EH (cell line): ENCODE data around the gene HOXD3.

Experiments
- DNase-seq: peaks from one replicate; pipeline ENCODE4 v3.0.0-alpha.2; 2015; ENCODE audit warnings: low read depth

The HOXD3 gene

DNA sequence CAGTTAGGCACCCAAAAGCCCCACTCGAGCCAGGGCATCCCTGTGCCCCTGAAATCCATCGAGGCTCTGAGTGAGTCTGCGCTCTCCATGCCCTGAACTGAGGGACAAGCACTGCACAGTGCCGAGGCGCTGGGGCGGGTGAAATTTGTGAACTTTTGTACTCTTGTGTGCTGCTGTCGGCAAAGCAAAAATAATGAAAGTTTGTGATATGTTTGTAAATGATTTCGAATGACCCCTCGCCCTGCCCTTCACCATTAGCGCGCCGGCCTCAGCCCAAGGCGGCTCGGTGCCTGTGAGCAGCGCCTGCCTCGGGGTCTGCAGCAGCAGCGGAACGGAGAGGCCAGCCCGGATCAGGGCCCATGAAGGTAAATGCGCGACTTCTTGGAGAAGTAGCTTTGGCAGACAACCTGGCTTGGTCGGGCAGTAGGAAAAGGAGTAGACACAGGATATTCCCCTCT lies 7.6 kb upstream of the HOXD3 start:
- DNase-seq = no peak

DNA sequence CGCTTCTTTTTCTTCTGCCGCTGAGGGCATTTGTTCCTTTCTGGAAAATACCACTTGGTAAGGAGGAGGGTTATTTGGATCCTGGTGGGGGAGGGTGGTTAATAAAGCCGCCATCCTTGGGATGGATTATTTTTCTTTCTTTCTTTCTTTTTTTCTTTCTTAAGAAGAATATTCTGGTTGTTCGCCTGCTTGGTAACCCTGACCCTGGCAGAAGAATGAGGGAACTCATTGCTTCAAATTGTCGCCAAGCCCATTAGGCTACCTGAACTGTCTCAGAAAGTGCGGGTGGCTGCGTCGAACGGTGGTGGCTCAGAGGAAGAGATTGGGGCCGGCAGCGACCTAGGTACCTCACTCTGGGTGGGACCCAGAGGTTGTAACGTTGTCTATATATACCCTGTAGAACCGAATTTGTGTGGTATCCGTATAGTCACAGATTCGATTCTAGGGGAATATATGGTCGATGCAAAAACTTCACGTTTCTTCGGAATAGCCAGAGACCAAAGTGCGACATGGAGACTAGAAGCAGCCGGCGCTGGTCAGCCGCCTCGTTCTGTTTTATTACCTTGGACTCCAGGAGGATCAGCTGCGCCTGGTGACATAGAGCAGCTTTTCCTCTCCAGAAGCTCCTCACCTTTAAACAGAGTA lies 7.0 kb upstream of the HOXD3 start:
- DNase-seq = no peak

DNA sequence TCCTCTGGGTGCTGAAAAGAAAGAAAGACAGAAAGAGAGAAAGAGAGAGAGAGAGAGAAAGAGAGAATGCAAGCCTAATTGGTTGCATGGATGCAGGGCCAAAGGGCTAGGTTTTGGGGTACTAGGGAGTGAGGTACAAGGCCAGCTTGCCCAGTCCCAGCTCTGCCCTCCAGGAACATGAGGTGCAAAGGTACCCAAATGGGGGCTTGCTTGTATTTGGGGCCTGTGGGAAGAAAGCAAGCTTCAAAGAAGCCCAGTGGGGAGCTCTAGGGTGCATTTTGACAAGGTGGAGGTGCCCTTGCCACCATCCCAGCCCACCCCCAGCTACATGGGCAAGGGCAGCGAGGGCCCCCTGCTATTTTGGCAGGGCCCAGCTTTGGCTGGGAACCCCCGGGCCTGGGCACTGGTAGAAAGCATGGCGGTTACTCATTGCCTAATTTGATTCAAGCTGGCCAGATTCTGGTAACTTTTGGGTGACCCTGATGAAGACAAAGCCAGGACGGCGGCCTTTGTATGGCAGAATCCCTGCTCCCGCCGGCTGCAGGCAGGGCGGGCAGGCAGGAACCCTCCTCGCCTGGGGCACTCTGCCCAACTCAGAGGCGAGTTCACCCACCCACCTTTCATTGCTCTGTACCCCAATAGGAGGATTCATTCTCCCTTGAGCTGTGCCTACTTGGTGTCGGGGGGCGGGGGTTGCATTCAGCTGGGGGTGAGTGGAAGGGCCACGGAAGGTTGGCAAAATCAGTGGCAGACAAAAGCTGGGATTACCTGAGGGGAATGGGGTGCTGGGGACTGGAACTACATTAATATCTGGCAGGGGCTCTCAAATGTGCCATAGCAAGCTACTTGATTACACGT lies 6.3 kb upstream of the HOXD3 start:
- DNase-seq = no peak

DNA sequence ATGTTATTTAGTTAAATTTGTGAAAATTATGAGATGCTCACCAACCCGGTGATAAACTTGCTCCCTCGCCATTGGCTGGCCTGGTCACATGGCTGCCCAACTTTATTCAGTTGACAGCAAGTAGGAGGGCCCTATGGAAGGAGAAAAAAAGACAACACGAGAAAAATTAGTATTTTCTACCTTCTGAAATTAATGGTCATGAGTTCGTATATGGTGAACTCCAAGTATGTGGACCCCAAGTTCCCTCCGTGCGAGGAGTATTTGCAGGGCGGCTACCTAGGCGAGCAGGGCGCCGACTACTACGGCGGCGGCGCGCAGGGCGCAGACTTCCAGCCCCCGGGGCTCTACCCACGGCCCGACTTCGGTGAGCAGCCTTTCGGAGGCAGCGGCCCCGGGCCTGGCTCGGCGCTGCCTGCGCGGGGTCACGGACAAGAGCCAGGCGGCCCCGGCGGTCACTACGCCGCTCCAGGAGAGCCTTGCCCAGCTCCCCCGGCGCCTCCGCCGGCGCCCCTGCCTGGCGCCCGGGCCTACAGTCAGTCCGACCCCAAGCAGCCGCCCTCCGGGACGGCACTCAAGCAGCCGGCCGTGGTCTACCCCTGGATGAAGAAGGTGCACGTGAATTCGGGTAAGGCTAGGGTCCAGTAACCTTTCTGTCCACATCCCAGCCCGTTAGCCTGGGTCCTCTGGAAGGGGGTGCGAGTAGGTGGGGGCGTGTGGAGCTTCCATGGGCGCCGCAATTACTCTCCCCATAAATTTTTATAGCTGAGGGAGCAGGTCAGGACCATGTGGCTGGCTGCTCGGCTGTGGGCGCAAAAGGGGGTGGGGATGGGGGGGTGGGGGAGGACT lies 5.4 kb upstream of the HOXD3 start, which contains the start of gene HOXD4:
Gene HOXD4 (plus strand): TSS at position 109 of the 846 bp plus-strand sequence. CDS start 84 bp downstream, at position 193.
- no peak for DNase-seq

DNA sequence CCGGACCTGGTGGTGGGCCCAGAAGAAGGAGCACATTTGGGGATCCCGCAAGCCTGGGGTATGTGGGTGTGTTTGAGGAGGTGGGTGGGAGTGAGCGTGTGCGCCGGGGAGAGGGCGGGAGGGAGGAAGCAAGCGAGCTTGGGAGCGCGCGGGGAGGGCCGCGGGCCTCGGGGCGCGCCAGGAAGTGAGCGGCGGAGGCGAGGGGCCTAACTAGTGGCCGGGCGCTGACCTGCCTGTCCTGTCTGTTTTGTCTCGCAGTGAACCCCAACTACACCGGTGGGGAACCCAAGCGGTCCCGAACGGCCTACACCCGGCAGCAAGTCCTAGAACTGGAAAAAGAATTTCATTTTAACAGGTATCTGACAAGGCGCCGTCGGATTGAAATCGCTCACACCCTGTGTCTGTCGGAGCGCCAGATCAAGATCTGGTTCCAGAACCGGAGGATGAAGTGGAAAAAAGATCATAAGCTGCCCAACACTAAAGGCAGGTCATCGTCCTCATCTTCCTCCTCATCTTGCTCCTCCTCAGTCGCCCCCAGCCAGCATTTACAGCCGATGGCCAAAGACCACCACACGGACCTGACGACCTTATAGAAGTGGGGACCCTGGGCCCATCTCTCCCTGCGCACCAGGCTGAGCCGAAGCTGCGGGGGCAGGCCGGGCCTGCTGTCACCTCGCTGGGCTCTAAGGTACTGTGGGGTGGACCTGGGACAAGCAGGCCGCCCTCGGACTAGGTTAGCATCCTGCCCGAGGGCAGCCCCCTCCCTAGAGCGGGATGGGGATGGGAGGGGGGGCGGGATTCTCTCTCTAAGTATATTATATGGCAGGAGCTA lies 4.5 kb upstream of the HOXD3 start:
- DNase-seq = no peak

DNA sequence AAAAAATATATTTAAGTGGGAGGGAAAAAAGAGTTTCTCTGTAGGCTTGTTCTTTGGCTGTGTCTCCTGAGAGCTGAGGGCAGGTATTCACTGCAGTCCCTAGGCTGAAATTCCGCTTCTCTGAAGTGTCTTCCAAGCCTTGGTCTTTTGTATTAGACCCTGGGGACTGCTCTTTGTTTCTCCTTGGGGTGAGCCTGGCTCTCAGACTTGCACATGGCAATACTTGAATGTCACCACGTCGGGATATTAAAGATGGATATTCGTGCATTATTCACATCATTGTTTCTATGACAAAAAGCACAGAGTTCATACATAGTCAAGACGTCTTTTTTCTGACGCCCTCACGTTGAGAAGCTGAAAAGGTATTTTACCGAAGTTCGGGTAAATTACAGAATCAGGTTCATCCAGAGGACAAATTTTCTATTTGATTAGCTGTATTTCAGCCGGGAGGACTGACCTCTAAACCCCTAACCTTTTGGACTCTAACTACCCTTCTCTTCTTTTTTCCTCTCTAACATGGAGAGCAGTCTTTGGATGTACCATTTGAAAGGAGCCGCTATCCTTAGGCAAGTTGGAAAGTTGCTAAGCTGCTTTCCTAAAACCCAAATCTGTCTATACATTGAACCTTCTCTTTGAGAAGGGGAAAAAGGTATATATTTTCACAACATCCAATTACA lies 2.4 kb upstream of the HOXD3 start:
- DNase-seq = no peak

DNA sequence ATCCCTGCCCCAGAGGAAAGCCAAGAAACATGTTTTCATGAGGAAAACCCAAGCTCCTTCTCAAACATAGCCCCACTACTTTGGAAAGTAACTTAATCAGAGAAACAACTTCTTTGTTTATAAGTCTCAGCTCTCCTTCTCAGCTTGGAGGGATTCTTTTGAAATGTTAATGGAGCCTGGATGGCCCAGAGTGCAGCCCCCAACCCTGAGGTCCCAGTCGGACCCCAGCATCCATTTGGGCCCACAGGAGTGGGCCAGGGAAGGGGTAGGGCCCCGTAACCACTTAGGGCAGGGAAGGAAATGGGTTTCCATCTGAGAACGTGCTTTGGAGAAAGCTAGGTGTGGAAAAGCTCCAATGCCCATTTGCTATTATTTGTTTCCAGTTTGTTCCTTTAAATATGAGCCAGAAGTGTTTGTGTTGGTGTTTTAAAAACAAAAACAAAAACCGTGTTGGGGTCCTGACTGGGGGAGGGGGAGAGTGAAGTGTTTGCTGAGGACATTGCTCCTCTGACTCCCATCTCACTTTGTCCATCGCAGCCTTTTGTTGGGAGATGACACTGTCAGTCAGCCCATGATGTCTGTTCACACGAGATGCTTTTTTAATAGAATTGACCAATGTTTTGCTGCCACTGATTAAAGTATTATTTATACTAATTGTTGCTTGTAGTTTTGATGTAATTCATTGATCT lies 1.6 kb upstream of the HOXD3 start:
- DNase-seq = no peak

DNA sequence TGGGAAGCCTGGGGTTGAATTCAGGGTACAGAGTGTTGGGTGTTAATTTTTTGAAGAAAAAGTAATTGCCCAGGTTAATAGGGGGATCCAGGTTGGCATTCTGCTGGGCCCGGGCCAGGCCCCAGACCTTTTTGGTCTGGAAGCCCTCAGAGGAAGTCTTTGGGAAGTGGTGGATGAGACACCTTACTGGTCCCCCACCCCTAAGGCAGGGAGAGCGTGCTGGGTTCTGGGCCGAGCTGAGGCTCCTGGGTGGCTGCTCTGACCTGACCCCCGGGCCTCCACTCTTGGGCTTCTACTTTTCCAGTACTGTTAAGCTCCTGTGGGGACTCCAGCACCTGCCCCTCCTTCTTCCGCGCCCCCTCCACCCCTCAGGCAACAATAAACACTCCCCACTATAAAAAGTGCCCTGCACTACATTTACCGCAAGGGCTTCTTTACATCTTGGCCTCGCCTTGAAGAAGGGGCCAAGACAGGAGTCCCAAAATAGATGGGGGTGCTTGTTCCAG lies 753 bp upstream of the HOXD3 start:
- no peak for DNase-seq

DNA sequence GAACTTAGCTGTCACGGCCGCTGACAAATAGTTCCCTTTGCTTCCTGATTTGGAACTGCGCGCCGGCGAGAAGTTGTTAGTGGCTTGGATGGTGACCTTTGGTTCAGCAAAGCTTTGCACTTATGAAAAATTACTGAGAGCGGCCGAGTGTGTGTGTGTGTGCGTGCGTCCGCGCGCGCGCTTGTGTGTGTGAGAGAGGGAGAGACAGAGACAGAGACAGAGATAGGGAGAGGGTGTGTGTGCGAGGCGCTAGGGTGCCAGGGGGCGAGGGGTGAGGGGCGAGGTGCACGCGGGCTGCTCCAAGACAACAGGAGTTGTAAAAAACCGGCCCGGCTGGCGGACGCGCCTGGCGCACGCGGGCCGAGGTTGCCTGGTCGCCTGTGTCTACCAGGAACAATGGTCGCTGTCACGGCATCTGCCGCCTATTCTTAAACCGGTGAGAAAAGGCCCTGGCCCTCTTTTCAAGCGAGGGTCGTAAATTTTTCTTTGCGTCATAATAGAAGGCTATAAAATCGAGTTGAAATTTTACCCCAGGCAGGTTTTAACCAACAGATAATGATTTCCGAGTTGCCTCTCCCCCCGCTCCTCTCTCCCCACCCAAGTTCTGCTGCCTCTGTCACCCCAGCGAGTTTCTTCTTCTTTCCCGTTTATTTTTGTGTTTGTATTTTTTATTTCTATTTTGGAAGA lies 535 bp downstream of the HOXD3 start:
- no peak for DNase-seq

DNA sequence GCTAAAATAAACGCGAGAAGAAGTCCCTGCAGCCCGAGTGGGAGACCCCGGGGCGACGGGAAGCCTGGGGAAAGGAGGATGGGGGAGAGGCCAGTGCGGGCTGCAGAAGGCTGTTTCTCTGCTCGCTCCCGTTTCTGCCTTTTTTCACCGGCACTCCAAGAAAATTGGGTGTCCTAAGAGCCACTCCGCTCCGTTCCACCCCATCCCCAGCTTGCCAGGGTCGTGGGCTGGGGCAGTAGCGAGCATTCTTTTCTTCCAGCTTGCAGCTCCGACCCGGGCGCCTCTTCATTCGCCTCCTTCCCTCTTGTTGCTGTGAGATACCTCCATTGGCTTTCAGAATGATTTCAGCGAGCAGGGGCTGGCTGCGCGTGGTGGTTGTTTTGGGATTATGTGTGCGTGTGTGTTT lies 1.1 kb downstream of the HOXD3 start:
- no peak for DNase-seq

DNA sequence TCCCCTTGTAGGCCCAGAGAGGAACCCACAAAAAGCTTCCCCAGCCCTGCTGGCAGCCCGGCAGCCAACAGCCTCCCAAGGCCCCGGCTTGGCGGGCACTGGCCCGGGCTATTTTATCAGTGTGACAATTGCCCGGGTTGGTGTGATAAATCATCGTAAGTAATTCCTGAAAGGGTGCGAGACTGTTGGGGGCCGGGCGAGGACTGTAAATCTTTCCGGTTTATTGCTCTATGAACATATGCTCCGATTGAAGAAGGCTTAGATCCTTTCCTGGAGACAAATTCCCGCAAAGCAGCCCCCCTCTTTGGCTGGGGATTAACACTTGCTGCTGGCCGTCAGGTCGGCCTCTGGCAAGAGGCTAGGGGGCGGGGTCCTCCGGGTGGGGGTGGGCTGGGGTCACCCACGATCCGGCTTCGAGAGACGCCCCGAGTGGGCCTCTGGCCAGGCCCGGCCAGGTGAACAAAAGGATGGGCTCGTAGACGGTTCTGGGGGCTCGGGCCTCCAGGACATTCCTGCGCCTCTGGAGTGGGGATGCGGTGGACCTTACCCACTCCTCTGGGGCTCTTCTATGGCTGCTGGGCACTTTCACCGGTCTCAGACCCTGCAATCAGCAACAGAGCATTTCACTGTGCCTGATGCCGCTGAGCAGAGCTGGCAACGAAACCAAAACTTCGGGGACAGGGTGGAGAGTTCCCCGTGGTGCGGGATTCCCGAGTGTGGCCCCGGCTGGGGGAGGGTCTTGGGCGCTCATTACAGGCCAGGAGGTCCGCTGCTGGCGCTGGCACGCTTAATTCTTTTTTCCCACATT lies 2.0 kb downstream of the HOXD3 start:
- DNase-seq = no peak

DNA sequence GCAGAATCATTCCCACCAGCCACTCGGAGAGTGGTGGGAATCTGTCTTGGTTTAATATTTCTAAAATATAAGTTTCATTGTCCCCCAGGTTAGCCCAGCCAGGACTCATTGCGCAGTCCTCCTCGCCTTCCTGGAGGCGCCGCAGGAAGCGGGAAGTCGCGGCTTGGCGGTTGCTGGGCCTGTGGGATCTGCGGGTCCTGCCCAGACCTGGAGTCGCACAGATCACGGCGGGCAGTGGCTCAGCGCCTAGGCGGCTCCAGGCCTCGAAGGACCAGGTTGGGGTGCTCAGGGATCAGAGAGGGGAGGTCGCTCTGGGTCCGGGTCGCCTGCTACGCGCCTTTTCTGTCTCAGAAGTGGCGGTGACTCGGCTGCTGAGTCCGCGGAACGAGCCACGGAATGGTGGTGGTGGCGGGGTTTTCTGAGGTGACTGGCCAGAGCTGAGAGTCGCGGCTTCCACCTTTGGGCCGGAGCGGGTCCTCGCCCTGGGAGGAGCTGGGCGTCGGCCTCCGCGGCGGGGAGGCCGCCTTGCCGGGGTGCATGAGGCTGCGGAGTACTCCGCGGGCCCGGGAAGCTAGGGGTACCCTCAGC lies 2.6 kb downstream of the HOXD3 start:
- DNase-seq = no peak

DNA sequence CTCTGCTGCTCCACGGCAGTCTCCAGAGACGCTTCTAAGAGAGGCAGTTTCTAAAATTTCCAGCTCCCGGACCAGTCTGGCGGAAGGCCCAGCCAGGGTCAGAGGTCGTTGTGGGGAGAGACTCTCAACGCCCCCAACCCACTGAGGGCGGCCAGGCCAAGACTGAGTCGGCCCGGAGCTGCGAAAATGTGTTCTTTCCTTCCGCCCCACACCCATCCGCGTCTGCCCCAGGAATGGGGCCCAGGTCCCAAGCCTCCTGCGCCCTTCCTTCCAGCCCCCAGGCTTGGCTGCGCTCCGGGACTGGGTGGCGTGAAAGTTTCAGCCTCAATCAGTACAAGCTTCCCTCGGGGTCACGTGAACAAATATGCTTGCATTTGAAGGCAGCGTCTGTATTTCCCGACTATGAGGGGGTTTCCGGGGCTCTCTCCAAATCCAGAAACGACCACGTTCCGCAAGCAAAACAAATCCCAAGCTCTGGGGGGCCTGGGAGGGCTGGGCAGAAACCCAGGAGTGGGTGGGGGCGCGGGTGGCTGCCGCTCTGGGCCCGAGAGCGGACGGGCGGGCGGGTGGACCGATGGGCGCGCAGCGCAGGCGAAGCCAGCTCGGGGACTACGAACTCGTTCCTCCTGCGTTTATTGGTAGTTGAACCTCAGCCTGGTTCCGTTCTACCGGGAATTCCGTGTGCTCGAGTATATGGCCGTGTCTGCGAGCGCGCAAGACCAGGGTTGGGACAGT lies 3.3 kb downstream of the HOXD3 start:
- no peak for DNase-seq

DNA sequence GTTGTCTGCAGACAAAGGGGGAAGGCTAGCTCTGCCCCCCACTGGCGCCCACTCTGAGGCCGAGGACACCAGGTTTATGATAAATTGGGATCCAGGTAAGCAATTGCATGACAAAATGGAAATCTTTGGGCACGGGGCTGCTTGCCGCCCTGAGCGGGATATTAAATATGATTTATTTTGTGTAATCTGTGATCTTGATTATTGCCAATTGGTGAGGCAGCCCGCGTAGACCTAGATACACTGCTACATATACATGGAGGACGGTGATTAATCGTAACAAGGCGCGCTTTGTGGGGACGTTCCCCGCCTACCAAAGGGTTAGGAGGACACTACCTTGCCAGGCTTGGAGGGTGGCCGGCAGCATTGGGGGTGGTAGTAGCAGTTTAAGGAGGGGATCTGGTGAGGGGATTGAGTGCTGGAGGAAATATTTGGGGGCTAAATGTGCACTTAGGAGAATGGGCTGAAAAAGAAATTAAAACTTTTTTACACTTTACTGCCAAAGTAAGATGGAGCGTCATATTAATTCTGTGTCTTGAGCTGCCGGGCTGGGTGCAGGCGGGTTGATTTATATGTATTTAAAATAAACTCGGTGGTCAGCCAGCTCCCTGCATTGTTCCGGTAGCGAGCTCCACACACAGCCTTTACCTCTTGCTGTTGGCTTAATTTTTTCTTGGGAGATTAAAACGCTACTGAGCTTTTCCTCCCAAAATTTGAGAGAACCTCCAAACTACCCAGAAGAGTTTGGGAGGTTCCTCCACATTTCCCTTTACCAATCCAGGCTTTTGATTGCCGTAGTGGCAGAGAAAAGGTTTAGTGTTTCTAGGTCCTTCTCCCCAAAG lies 4.1 kb downstream of the HOXD3 start:
- no peak for DNase-seq

DNA sequence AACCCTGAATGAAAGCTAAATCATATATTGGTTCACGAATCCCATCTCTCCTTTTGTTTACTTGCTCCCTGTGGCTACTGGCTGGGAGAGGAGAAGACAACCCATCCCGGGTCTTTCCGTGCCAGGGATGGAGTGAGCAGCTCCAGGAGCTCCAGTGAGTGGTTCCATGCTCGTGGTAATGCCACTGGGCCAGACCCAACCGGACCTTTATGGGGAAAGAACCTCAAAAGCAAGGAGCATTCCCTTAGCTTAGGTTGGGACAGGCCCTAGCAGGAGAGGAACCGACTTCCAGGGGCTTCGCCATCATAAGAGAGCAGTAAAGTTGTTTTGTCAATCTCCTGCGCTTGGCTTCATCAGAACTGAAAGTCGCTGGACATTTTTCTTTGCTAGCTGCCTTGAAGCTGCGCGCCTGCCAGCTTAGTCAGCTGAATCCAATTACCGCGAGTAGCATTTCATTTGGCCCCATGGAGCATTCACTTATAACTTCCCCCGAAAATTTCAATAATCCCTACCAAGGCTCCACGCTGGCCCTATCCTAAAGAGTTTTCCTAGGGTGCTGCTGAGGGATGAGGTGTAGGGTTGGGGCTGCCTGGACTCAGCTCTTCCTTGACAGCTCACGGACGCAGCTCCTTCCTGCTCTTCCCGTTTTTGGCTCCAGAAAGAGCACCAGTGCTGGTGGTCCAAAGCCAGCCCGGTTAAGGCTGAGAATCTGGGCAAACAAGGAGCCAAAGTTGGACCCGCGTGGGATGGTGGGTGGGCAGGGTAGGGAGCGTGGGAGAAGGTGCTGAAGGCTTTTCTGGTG lies 4.9 kb downstream of the HOXD3 start:
- DNase-seq = peak; percentile 59
